Stimulated activated CD8-positive, alpha-beta memory T cell treated with anti-CD3 and anti-CD28 coated beads, Interleukin-15, amount 100 ng/mL, for 4 hours (primary cell): Measurements from ENCODE around the gene PMAIP1.

Experiments used
- DNase-seq, 2 donors: peaks; one replicate each; pipeline ENCODE4 v3.0.0-alpha.2; 2020; ENCODE audit warnings: low read depth in 2 of 2

Gene PMAIP1

DNA sequence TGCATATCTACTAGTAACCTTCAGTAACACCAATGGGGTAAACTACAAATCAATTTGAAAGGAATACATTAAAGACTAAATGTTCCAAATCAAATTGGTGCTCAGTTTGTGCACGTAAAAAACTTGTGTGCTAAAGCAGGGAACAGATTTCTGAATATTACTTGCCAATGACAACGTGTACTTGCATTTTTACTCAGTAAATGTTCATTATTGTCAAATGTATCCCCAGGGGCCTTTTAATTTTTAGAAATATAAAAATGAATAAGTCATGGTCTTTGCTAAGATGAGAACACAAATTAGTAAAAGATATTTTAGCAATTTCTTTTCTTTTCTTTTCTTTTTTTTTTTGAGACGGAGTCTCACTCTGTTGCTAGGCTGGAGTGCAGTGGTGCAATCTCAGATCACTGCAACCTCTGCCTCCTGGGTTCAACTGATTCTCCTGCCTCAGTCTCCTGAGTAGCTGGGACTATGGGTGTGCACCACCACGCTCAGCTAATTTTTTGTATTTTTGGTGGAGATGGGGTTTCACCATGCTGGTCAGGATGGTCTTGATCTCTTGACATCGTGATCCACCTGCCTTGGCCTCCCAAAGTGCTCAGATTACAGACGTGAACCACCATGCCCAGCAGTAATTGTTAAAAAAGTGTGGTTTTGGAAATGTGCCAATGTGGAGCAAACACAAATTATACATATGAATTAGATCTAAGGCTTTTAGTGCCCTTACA is 52.6 kb downstream of the PMAIP1 start:
- DNase-seq, result no peak
